COR-L47 (cell line): ENCODE data around the gene GSTM2.

Experiments used
- DNase-seq: peaks from one replicate; lab custom pipeline; 2025; lab: John Stamatoyannopoulos, UW

The GSTM2 gene

DNA sequence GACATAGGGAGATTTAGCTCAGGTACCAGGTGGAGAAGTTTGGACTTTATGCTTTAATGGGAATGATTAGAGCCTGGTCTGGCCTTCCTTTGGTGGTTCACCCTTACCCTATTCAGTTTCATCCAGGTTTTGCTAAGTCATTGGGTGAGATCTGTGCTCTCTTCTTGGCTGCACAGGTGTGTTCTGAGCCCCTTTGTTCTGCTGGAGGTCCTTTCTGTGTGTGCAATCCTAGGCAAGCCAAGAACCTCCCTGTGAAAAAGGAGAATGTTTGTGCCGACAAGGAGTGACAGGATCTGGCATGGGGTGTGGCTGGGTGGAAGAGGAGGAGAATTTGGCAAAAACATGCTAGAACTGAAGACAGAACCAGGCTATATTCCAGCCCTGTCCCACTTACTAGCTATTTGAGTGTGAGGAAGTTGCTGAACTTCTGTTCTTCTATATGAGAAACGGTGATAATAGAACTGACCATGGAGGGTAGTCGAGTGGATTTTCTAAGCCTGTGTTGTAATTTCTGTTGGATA lies 48.8 kb downstream of the GSTM2 start:
- no peak for DNase-seq

DNA sequence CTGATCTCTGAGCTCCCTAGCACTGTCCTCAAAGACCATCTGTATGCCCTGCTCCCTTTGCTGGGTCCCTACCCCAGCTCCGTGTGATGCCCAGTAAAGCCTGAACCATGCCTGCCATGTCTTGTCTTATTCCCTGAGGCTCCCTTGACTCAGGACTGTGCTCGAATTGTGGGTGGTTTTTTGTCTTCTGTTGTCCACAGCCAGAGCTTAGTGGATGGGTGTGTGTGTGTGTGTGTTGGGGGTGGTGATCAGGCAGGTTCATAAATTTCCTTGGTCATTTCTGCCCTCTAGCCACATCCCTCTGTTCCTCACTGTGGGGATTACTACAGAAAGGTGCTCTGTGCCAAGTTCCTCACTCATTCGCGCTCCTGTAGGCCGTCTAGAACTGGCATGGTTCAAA lies 49.9 kb downstream of the GSTM2 start:
- no peak for DNase-seq

DNA sequence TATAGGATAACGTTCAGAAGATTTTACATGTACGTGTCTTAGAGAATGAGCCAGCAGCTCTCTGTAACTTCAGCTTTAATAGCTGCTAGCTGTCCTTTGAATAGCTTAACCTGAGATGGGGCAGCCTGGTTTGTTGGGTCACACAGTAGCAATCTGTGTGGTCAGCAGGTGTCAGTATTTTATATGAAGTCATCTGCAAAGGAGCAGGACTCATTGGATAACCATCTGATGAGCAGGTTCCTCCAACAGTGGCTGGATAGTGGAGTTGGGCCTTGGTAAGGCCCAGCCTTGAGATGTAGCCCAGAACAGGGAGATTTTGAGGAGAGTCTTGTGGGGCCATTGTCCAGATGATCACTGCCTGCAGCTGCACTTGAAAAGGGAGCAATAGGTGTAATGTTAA lies 50.6 kb downstream of the GSTM2 start:
- no peak for DNase-seq

DNA sequence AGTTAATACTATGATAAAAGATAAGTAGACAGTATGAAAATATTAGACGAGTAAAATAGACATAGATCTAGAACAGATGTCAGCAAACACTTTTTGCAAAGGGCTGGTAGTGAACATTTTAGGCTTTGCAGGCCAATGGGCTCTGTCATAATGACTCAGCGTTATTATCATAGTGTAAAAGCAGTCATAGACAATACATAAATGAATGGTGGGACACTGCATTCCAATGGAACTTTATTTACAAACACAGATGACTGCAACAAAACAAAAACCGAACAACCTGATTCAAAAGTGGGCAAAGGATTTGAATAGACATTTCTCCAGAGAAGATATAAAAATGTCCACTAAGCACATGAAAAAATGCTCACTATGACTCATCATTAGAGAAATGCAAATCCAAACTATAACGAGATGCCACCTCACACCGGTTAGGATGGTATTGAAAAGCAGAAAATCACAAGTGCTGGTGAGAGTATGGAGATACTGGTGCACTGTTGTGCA lies 51.5 kb downstream of the GSTM2 start:
- no peak for DNase-seq

DNA sequence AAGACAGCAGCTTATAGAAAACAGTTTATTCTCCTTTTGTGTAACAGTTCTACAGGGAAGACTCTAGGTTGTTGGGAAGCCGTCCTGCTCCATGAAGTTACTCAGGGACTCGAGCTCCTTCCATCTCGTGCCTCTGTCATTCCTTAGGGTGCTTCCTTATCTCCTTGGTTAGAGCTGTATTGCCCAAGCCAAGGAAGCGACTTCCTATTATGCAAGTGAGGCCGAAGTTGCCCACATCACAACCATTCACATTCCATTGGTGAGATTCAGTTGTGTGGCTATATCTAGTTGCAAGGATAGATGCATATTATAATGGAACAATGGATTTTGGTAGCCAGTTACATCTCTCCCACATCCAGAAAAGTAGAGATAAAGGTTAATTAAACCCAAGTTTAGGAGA lies 53.2 kb downstream of the GSTM2 start:
- DNase-seq, result no peak

DNA sequence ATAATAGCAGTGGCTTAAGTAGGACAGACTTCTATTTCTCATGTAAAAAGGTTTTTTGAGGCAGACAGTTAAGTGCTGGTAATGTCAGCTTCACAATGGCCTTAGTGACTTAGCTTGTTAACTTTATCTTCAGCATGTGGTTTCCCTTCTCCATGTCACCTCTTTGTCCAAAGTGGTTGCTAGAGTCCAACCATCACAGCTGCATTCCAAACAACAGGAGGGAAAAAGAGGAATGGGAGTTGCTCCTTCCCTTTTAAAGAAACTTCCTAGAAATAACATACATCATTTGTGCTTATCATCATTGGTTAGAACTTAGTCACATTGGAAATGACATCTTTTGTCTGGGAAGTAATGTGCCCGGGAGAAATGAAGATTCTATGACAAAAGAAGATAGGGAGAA lies 54.1 kb downstream of the GSTM2 start:
- DNase-seq, result no peak

DNA sequence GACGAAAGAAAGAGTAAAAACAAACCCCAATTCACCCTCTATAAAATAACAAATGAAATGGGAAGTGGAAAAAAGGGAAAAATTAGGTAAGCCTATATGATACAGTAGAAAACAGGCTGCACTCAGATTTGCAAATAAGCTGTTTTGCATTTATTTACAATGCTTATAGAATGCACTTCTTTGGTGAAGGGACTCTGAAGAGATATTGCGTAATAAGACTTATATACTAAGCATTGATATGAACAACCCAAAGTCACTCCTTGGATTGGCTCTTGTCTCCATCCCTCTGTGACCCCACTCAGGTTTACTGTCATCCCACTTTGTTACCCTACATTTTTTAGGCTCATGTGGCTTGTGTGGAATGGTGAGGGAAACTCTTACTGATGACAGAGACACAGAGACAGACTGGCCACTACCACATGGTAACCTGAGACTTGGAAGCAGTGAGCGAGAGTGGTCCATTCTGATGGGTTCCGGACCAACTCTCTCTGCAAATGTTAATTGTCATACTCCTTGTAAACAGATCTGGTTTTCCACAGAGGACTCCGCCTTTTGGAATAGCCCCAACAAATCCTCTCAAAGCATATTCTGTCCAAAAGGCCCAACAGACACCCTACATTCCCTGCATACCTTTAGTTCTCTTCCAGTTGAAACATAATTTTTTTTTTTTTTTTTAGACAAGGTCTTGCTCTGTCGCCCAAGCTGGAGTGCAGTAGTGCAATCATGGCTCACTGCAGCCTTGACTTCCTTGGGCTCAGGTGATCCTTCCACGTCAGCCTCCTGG lies 55.2 kb downstream of the GSTM2 start:
- DNase-seq, result no peak
